K562 (cell line): ENCODE measurements around the gene FOXO3. TPM values are rescaled to one million over a fixed set of nuclear protein-coding genes. Genes with fewer than 3 reads are reported as not detected.
A peak's percentile ranks its signal among the peaks of the same experiment; 100 is the strongest.

Experiments used
- CBX8 ChIP-seq: fragments of 200-600 bp; sonication (generic); IDR thresholded peaks from 2 replicates; pipeline ENCODE4 v1.6.1; 2012; ENCODE audit warnings: borderline replicate concordance, mixed run types, low read depth, mild to moderate bottlenecking, moderate library complexity, mixed read lengths, low read length, control low read depth, inconsistent platforms; ENCODE audit not compliant: poor library complexity, severe bottlenecking; ENCODE audit errors: extremely low read depth
- DDX20 ChIP-seq: fragments of 450-650 bp; IDR thresholded peaks from 2 replicates; pipeline ENCODE4 v1.6.1; 2016; ENCODE audit warnings: missing genetic modification characterization, low read depth, mild to moderate bottlenecking, missing compliant biosample characterization, moderate library complexity
- EP400 ChIP-seq: fragments of 450-650 bp; IDR thresholded peaks from 2 replicates; pipeline ENCODE4 v1.6.1; 2017; ENCODE audit warnings: antibody characterized with exemption, mild to moderate bottlenecking, moderate library complexity
- FOXA1 ChIP-seq: fragments of 450-650 bp; IDR thresholded peaks from 2 replicates; pipeline ENCODE4 v1.6.1; 2016; ENCODE audit warnings: mild to moderate bottlenecking, borderline replicate concordance
- HMG20A ChIP-seq: fragments of 450-650 bp; formaldehyde crosslinking; conservative IDR thresholded peaks from 2 replicates; pipeline ENCODE4 v1.4.0; 2020; ENCODE audit warnings: mild to moderate bottlenecking, mixed read lengths
- MEF2D ChIP-seq: conservative IDR thresholded peaks from 2 replicates; pipeline ENCODE4 v1.6.1; 2016; ENCODE audit warnings: low read depth, missing genetic modification characterization, missing compliant biosample characterization
- NEUROD1 ChIP-seq: fragments of 150-350 bp; IDR thresholded peaks from 2 replicates; pipeline ENCODE4 v1.6.1; 2014; ENCODE audit warnings: borderline replicate concordance, low read length, low read depth; ENCODE audit not compliant: partially characterized antibody
- SMARCA5 ChIP-seq: fragments of 450-650 bp; IDR thresholded peaks from 2 replicates; pipeline ENCODE4 v1.6.1; 2016
- ZBTB8A ChIP-seq: fragments of 450-650 bp; IDR thresholded peaks from 2 replicates; pipeline ENCODE4 v1.6.1; 2018; ENCODE audit warnings: mild to moderate bottlenecking, moderate library complexity; ENCODE audit not compliant: partially characterized antibody
- ZNF232 ChIP-seq: sonication (generic); formaldehyde crosslinking; IDR thresholded peaks from 2 replicates; pipeline ENCODE4 v1.8.0; 2022; ENCODE audit warnings: mild to moderate bottlenecking, missing genetic modification reagents
- ZNF695 ChIP-seq: fragments of 450-650 bp; formaldehyde crosslinking; IDR thresholded peaks from 2 replicates; pipeline ENCODE4 v1.4.0; 2020; ENCODE audit warnings: mild to moderate bottlenecking, moderate library complexity
- ZNF707 ChIP-seq: fragments of 250-450 bp; sonication (Bioruptor Pico); conservative IDR thresholded peaks from 2 replicates; pipeline ENCODE4 v1.8.0; 2022; ENCODE audit warnings: inconsistent platforms, mild to moderate bottlenecking, moderate library complexity
- polyA plus RNA-seq, 8 experiments: library from polyadenylated mRNA; depleted of rRNA in 4 of 8; stranded (reverse) in 5 of 8; unstranded in 3 of 8; fragments of >200 nt; fragmentation: Nextera tagmentation in 2 of 8; fragmentation: Illumina TruSeq in 1 of 8; extraction: Ambion mirVana in 2 of 8; extraction: Trizol in 1 of 8; gene quantifications; 2 replicates each; pipeline versions ENCODE4 v1.2.1 to v1.2.3, GENCODE V29; 2011 to 2014; ENCODE audit warnings: inconsistent platforms in 1 of 8, missing spikeins in 1 of 8
- total RNA-seq, 7 experiments: library from RNA; depleted of rRNA in 6 of 7; stranded (reverse); fragments of >200 nt in 6 of 7; fragmentation: Illumina TruSeq in 2 of 7; extraction: Trizol in 2 of 7; gene quantifications; 2 replicates each; pipeline versions ENCODE4 v1.2.1 to v1.2.3, GENCODE V29; 2011 to 2021; ENCODE audit warnings: low replicate concordance in 1 of 7
- TF ChIP-seq, protein P1 (sequence below): fragments of 450-650 bp; IDR thresholded peaks from 2 replicates; pipeline ENCODE4 v1.7.0; 2016; ENCODE audit warnings: borderline replicate concordance
- TF ChIP-seq, protein P2 (sequence below): fragments of 250-450 bp; sonication (Bioruptor Pico); IDR thresholded peaks from 2 replicates; pipeline ENCODE4 v1.9.0; 2021; ENCODE audit warnings: mild to moderate bottlenecking, inconsistent platforms
- TF ChIP-seq, protein P3 (sequence below): sonication (generic); formaldehyde crosslinking; IDR thresholded peaks from 2 replicates; pipeline ENCODE4 v1.8.0; 2022; ENCODE audit warnings: mild to moderate bottlenecking, missing genetic modification reagents
- TF ChIP-seq, protein P4 (sequence below), 3 experiments: fragments of 200-800 bp in 1 of 3; sonication (Bioruptor generic) in 1 of 3; sonication (generic) in 1 of 3; formaldehyde crosslinking in 1 of 3; IDR thresholded peaks; 2 replicates each; pipeline versions ENCODE4 v1.6.1 to v1.8.0; 2016 to 2022; ENCODE audit warnings: mild to moderate bottlenecking in 2 of 3, missing compliant biosample characterization in 2 of 3, missing genetic modification characterization in 2 of 3, missing genetic modification reagents in 1 of 3
- TF ChIP-seq, protein P5 (sequence below): fragments of 200-400 bp; formaldehyde crosslinking; IDR thresholded peaks from 2 replicates; pipeline ENCODE4 v1.6.1; 2017; ENCODE audit warnings: mild to moderate bottlenecking, low read depth, low read length, moderate library complexity

Gene FOXO3
- total and polyA plus RNA-seq, 9 of the 15 experiments (the other 6 are each of a cell fraction or from before 2014, with no cell fraction given): 3.0 to 14.6 (median 6.0) TPM

DNA sequence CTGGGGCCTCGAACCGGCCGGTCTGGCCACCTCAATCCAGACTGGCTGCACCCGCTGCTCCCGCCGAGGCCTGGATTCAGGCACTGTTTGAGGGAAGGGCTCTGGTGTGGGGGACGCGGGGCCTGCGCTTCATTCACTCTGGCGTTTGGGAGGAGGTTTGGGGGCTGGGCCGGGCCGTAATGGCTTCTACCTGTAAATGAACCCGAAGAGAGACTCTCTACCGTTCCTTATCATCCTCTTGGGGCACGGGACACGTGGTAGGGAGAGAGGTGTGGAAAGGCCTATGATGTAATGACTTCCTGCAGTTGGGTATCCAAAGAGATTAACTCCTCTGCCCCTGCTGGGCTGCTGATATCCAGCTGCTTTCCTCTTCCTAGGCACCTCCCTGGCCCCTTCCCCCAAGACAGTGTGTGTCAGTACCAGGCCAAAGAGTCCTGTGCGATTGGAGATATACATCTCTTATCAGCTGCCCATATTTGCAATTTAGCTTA, 1.8 kb downstream of the FOXO3 start (continued):
- no peak for TF ChIP-seq ZNF707
- TF ChIP-seq, protein P1, sequence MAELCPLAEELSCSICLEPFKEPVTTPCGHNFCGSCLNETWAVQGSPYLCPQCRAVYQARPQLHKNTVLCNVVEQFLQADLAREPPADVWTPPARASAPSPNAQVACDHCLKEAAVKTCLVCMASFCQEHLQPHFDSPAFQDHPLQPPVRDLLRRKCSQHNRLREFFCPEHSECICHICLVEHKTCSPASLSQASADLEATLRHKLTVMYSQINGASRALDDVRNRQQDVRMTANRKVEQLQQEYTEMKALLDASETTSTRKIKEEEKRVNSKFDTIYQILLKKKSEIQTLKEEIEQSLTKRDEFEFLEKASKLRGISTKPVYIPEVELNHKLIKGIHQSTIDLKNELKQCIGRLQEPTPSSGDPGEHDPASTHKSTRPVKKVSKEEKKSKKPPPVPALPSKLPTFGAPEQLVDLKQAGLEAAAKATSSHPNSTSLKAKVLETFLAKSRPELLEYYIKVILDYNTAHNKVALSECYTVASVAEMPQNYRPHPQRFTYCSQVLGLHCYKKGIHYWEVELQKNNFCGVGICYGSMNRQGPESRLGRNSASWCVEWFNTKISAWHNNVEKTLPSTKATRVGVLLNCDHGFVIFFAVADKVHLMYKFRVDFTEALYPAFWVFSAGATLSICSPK: no peak
- TF ChIP-seq, protein P2, sequence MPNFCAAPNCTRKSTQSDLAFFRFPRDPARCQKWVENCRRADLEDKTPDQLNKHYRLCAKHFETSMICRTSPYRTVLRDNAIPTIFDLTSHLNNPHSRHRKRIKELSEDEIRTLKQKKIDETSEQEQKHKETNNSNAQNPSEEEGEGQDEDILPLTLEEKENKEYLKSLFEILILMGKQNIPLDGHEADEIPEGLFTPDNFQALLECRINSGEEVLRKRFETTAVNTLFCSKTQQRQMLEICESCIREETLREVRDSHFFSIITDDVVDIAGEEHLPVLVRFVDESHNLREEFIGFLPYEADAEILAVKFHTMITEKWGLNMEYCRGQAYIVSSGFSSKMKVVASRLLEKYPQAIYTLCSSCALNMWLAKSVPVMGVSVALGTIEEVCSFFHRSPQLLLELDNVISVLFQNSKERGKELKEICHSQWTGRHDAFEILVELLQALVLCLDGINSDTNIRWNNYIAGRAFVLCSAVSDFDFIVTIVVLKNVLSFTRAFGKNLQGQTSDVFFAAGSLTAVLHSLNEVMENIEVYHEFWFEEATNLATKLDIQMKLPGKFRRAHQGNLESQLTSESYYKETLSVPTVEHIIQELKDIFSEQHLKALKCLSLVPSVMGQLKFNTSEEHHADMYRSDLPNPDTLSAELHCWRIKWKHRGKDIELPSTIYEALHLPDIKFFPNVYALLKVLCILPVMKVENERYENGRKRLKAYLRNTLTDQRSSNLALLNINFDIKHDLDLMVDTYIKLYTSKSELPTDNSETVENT (CRISPR knock-in tag): no peak
- TF ChIP-seq DDX20 (tag): no peak
- no peak for TF ChIP-seq MEF2D (tag)
- TF ChIP-seq, protein P3, sequence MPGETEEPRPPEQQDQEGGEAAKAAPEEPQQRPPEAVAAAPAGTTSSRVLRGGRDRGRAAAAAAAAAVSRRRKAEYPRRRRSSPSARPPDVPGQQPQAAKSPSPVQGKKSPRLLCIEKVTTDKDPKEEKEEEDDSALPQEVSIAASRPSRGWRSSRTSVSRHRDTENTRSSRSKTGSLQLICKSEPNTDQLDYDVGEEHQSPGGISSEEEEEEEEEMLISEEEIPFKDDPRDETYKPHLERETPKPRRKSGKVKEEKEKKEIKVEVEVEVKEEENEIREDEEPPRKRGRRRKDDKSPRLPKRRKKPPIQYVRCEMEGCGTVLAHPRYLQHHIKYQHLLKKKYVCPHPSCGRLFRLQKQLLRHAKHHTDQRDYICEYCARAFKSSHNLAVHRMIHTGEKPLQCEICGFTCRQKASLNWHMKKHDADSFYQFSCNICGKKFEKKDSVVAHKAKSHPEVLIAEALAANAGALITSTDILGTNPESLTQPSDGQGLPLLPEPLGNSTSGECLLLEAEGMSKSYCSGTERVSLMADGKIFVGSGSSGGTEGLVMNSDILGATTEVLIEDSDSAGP: no peak
- TF ChIP-seq, protein P4, sequence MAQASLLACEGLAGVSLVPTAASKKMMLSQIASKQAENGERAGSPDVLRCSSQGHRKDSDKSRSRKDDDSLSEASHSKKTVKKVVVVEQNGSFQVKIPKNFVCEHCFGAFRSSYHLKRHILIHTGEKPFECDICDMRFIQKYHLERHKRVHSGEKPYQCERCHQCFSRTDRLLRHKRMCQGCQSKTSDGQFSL (CRISPR knock-in tag; IDR thresholded peaks at IDR 0.05): no peak
- TF ChIP-seq, protein P4 (tag; IDR thresholded peaks at IDR 0.05): no peak; a peak in 1 of 4 replicates
- no peak for TF ChIP-seq HMG20A (CRISPR knock-in tag)
- no peak for TF ChIP-seq ZNF695
- no peak for TF ChIP-seq SMARCA5
- TF ChIP-seq FOXA1: no peak
- TF ChIP-seq ZBTB8A: no peak
- no peak for TF ChIP-seq ZNF232 (CRISPR knock-in tag)
- TF ChIP-seq, protein P5, sequence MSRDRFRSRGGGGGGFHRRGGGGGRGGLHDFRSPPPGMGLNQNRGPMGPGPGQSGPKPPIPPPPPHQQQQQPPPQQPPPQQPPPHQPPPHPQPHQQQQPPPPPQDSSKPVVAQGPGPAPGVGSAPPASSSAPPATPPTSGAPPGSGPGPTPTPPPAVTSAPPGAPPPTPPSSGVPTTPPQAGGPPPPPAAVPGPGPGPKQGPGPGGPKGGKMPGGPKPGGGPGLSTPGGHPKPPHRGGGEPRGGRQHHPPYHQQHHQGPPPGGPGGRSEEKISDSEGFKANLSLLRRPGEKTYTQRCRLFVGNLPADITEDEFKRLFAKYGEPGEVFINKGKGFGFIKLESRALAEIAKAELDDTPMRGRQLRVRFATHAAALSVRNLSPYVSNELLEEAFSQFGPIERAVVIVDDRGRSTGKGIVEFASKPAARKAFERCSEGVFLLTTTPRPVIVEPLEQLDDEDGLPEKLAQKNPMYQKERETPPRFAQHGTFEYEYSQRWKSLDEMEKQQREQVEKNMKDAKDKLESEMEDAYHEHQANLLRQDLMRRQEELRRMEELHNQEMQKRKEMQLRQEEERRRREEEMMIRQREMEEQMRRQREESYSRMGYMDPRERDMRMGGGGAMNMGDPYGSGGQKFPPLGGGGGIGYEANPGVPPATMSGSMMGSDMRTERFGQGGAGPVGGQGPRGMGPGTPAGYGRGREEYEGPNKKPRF: no peak
- peak; percentile 74 for TF ChIP-seq EP400
- TF ChIP-seq CBX8: no peak
- TF ChIP-seq NEUROD1: no peak
